ENCODE measurements around the gene CSMD2. TPM values are rescaled to one million over a fixed set of nuclear protein-coding genes. Genes with fewer than 3 reads are reported as not detected.

Gene CSMD2
- total and polyA plus RNA-seq, 2 donors (not counting 1 experiment from before 2014, with no cell fraction given), result 2.2 to 7.6 TPM

- no peaks in the 10 kb centered on the region for H4K20me1 ChIP-seq (ENCODE audit: control insufficient read depth, extremely low read depth, insufficient read depth, low read length)
- H3K36me3 ChIP-seq (ENCODE audit: control insufficient read depth, insufficient read depth, low read length), result no peaks in the 10 kb centered on the region
- H2AFZ ChIP-seq (ENCODE audit: low read length), result no peak overlapping the region
- no peak for DNase-seq (ENCODE audit: low read depth in 2 of 2)
- H3K9me3 ChIP-seq (ENCODE audit: control insufficient read depth, insufficient read depth, low read depth, low read length), result no peaks in the 10 kb centered on the region
- H3K4me3 ChIP-seq (replicated peaks in 1 of 4; ENCODE audit: control extremely low read depth in 1 of 4, insufficient read depth in 1 of 4, low read depth in 3 of 4, low read length in 4 of 4), result no peak overlapping the region
- H3K4me2 ChIP-seq (ENCODE audit: extremely low read depth, insufficient read depth, low read length), result no peak overlapping the region
- no peaks in the 10 kb centered on the region for H3K4me1 ChIP-seq (ENCODE audit: control insufficient read depth, extremely low read depth, insufficient read depth, low read length)
- TF ChIP-seq, protein P1, sequence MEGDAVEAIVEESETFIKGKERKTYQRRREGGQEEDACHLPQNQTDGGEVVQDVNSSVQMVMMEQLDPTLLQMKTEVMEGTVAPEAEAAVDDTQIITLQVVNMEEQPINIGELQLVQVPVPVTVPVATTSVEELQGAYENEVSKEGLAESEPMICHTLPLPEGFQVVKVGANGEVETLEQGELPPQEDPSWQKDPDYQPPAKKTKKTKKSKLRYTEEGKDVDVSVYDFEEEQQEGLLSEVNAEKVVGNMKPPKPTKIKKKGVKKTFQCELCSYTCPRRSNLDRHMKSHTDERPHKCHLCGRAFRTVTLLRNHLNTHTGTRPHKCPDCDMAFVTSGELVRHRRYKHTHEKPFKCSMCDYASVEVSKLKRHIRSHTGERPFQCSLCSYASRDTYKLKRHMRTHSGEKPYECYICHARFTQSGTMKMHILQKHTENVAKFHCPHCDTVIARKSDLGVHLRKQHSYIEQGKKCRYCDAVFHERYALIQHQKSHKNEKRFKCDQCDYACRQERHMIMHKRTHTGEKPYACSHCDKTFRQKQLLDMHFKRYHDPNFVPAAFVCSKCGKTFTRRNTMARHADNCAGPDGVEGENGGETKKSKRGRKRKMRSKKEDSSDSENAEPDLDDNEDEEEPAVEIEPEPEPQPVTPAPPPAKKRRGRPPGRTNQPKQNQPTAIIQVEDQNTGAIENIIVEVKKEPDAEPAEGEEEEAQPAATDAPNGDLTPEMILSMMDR (conservative IDR thresholded peaks at IDR 0.05 in 1 of 2, IDR thresholded peaks at IDR 0.05 in 1 of 2; ENCODE audit: low read depth in 1 of 2, low read length in 2 of 2), result no peak
- TF ChIP-seq EZH2 (IDR thresholded peaks at IDR 0.05; ENCODE audit: low read length, missing control alignments), result no peak
- no peaks in the 10 kb centered on the region for H3K27me3 ChIP-seq (ENCODE audit: control insufficient read depth, insufficient read depth, low read length)
- no peaks in the 10 kb centered on the region for H3K79me2 ChIP-seq (ENCODE audit: control insufficient read depth, insufficient read depth, low read length)
- H3K27ac ChIP-seq (ENCODE audit: insufficient read depth, low read length), result no peak overlapping the region
- H3K9ac ChIP-seq (ENCODE audit: insufficient read depth, low read length), result no peak overlapping the region
Observed at GRCh38 chr1:33955096-33955495, 209.9 kb downstream of the CSMD2 start.

DNA sequence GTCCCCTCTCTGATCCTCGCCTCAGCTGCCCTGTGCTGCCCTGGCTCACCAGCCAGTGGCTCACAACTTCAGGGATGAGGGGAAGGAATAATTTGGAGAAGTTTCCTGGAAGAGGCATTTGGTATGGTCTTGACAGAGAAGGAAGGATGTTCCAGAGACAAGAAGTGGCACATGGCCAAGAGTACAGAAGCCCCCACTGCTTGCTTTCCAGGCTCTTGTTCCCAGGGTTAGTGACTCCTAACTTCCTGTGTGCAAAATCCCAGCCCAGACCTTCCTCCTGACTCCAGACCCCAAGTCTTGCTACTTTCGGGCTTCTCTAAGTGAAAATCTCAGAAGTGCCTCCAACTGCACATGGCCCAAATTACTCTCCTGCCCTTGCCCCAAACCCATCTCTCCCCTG is 215.5 kb downstream of the CSMD2 start:
- Histone ChIP-seq H3K27me3 (ENCODE audit: control insufficient read depth, insufficient read depth, low read length) (no peaks in the 10 kb centered on the region), H3K4me1 (ENCODE audit: control insufficient read depth, extremely low read depth, insufficient read depth, low read length) (peaks cover under 1% of the 10 kb centered on the region), H3K4me2 (ENCODE audit: extremely low read depth, insufficient read depth, low read length) (no peak overlapping the region), H3K9me3 (ENCODE audit: control insufficient read depth, insufficient read depth, low read depth, low read length) (no peaks in the 10 kb centered on the region), H3K9ac (ENCODE audit: insufficient read depth, low read length) (no peak overlapping the region), H3K79me2 (ENCODE audit: control insufficient read depth, insufficient read depth, low read length) (no peaks in the 10 kb centered on the region), H3K4me3 (replicated peaks in 1 of 4; ENCODE audit: control extremely low read depth in 1 of 4, insufficient read depth in 1 of 4, low read depth in 3 of 4, low read length in 4 of 4) (no peak overlapping the region), H3K36me3 (ENCODE audit: control insufficient read depth, insufficient read depth, low read length) (no peaks in the 10 kb centered on the region), H2AFZ (ENCODE audit: low read length) (no peak overlapping the region), H4K20me1 (ENCODE audit: control insufficient read depth, extremely low read depth, insufficient read depth, low read length) (no peaks in the 10 kb centered on the region), H3K27ac (ENCODE audit: insufficient read depth, low read length) (no peak overlapping the region)
- DNase-seq (ENCODE audit: low read depth in 2 of 2), result no peak
- TF ChIP-seq, protein P1 (conservative IDR thresholded peaks at IDR 0.05 in 1 of 2, IDR thresholded peaks at IDR 0.05 in 1 of 2; ENCODE audit: low read depth in 1 of 2, low read length in 2 of 2), result no peak
- TF ChIP-seq EZH2 (IDR thresholded peaks at IDR 0.05; ENCODE audit: low read length, missing control alignments), result no peak

DNA sequence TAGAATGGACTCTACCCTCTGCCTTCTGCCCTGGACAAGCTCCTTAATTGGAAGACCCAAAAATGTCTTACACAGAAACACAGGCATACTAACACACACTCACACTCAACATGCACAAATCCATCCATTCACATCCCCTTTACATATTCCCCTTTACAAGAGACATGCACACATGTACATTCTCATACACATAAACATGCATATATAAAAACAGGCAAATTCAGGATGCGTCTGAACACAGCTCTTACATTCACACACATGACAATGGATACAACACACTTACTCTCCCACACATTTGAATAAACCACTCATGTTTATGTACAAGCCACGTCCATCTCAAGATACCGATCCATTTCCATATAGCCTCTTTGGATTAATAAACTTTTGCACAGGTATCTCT is 216.7 kb downstream of the CSMD2 start:
- H3K36me3 ChIP-seq (ENCODE audit: control insufficient read depth, insufficient read depth, low read length), result no peaks in the 10 kb centered on the region
- H2AFZ ChIP-seq (ENCODE audit: low read length), result no peak overlapping the region
- H3K4me3 ChIP-seq (replicated peaks in 1 of 4; ENCODE audit: control extremely low read depth in 1 of 4, insufficient read depth in 1 of 4, low read depth in 3 of 4, low read length in 4 of 4), result no peak overlapping the region
- no peaks in the 10 kb centered on the region for H3K9me3 ChIP-seq (ENCODE audit: control insufficient read depth, insufficient read depth, low read depth, low read length)
- H3K9ac ChIP-seq (ENCODE audit: insufficient read depth, low read length), result no peak overlapping the region
- no peak for DNase-seq (ENCODE audit: low read depth in 2 of 2)
- TF ChIP-seq, protein P1 (conservative IDR thresholded peaks at IDR 0.05 in 1 of 2, IDR thresholded peaks at IDR 0.05 in 1 of 2; ENCODE audit: low read depth in 1 of 2, low read length in 2 of 2), result no peak
- TF ChIP-seq EZH2 (IDR thresholded peaks at IDR 0.05; ENCODE audit: low read length, missing control alignments), result no peak
- H3K79me2 ChIP-seq (ENCODE audit: control insufficient read depth, insufficient read depth, low read length), result no peaks in the 10 kb centered on the region
- no peaks in the 10 kb centered on the region for H3K27me3 ChIP-seq (ENCODE audit: control insufficient read depth, insufficient read depth, low read length)
- no peak overlapping the region for H3K27ac ChIP-seq (ENCODE audit: insufficient read depth, low read length)
- H3K4me1 ChIP-seq (ENCODE audit: control insufficient read depth, extremely low read depth, insufficient read depth, low read length), result peaks cover 7% of the 10 kb centered on the region
- no peaks in the 10 kb centered on the region for H4K20me1 ChIP-seq (ENCODE audit: control insufficient read depth, extremely low read depth, insufficient read depth, low read length)
- no peak overlapping the region for H3K4me2 ChIP-seq (ENCODE audit: extremely low read depth, insufficient read depth, low read length)
